ENCODE measurements around the gene SEMA3E. TPM values are rescaled to one million over a fixed set of nuclear protein-coding genes. Genes with fewer than 3 reads are reported as not detected.

SEMA3E gene
- total RNA-seq, 1 donor, result 16.1 TPM

DNA sequence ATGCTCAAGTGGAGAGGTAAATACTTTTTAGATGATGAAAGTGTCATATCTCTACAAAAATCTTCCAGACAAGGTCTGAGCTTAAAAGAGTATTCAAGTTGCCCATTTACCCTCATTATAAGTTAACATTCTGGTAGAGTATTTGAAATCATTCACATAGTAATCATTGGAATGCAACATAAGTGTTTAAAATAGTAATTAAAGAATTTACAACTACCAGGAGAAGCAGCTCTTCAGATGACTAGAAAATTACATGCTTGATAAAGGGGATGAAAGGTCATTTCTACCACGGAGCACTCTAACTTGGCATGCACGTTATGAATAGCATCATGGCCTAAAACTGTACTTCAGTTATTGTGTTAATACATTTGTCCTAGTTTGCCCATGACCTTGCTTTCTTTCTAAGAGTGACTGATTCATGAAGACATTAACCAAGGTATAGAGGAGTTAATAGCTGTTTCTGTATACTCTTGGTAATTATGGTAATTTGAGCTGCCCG is 120.0 kb downstream of the SEMA3E start:
- no peak for DNase-seq (ENCODE audit: low read depth)
- H3K4me3 ChIP-seq (ENCODE audit: low read depth, low read length), result no peak overlapping the region
- TF ChIP-seq CTCF (IDR thresholded peaks at IDR 0.05; ENCODE audit: insufficient read depth, low read length), result no peak

DNA sequence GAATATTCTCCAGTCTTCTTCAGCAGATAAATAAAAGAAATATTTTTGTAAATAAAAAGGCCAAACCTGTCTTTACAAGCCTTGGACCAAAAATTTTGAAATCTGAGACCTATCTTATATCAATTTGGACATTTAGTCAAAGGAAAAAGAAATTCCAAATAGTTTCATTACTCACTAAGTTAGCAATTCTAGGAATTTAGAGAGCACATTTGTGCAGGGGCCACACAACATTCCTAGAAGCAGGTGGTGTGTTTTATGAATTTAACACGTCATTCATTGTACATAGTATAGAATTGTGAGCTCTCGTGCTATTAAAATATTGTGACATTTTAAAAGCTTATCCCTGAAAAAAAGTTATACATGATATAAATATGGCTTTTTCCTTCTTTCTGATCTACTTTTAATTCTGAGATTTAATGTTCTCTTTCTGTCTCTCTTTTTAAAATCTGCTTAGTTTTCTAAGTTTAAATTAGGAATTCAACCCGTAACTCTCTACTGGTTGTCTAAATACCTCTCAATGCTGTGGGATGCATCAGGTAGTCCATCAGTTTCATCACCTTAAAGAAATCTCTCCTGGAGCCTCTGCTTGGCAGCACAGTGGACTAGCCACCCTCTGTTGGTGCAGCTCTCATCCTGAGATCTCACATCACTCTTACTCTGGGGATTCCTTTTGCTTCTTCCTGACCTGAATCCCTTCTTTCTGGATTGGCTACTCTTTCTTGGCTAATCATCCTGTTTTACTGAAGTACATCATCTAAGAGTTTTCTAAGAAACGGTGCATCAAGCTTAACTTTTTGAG is 124.5 kb downstream of the SEMA3E start:
- H3K4me3 ChIP-seq (ENCODE audit: low read depth, low read length), result no peak overlapping the region
- no peak for TF ChIP-seq CTCF (IDR thresholded peaks at IDR 0.05; ENCODE audit: insufficient read depth, low read length)
- DNase-seq (ENCODE audit: low read depth), result peak; percentile 2

GRCh38 chr7:83520726-83521125 is 128.2 kb downstream of the SEMA3E start:
- TF ChIP-seq CTCF (IDR thresholded peaks at IDR 0.05; ENCODE audit: insufficient read depth, low read length), result no peak
- no peak for DNase-seq (ENCODE audit: low read depth)
- no peak overlapping the region for H3K4me3 ChIP-seq (ENCODE audit: low read depth, low read length)

- TF ChIP-seq CTCF (IDR thresholded peaks at IDR 0.05; ENCODE audit: insufficient read depth, low read length), result no peak
- H3K4me3 ChIP-seq (ENCODE audit: low read depth, low read length), result no peak overlapping the region
- peak; percentile 9 for DNase-seq (ENCODE audit: low read depth)
Measured at GRCh38 chr7:83519240-83519639, 129.7 kb downstream of the SEMA3E start.

DNA sequence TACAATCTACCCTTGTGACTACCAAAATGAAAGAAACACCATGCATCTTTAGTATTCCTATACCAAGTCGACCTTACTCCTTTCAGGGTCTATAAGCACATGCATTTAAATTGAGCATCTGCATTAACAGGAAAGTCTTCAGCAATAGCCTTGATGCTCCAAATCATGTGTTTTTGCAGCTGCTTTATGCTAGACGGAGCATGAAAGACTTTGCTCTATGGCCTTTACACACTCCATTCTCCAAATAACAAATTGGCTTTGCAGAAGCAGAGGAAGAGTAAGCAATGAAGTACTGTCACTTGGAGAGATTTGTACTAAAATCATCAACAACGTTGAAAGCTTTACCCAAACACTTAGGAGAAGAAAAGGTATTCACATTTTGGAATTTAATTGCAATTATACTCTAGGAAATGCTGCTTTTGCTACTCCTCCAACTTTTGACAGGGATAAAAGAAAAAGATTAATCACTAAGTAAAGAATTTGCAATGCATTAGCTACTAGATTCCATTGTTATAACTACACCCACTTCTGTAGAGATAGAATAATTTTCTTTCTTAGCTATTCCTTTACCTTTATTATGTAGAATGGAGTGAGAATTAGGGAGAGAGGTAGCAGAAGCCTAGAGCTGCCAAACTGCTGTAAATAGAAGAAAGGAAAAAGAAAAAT is 131.8 kb downstream of the SEMA3E start:
- no peak overlapping the region for H3K4me3 ChIP-seq (ENCODE audit: low read depth, low read length)
- no peak for DNase-seq (ENCODE audit: low read depth)
- no peak for TF ChIP-seq CTCF (IDR thresholded peaks at IDR 0.05; ENCODE audit: insufficient read depth, low read length)

DNA sequence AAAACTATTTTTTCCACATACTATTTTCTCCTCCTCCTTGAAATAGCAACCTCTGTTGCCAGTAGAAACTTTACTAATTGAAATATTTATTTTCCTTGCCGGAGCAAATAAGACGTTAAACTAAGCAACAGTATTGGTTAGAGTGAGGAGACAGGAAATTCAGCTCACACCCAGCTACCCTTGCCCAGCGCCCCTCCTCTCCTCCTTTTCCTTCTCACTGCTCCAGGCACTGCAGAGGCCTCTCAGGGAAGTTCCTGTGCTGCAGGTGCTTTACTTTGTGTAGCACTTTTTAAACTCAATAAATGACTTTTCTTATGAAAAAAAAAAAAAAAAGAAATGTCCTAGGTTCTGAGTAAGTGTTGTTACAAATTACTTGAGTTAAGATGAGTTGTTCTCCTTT is 134.0 kb downstream of the SEMA3E start:
- no peak for DNase-seq (ENCODE audit: low read depth)
- H3K4me3 ChIP-seq (ENCODE audit: low read depth, low read length), result no peak overlapping the region
- TF ChIP-seq CTCF (IDR thresholded peaks at IDR 0.05; ENCODE audit: insufficient read depth, low read length), result no peak

Data from fibroblast of the aortic adventitia (primary cell).